GM12873 (cell line): ENCODE data around the gene FAM83C.

Experiments
- CTCF ChIP-seq: IDR thresholded peaks from 2 replicates; pipeline ENCODE4 v1.5.1; 2012; ENCODE audit warnings: low read depth, mild to moderate bottlenecking, moderate library complexity, low read length, control low read depth; ENCODE audit not compliant: insufficient read depth; ENCODE audit errors: missing control alignments

FAM83C gene

DNA sequence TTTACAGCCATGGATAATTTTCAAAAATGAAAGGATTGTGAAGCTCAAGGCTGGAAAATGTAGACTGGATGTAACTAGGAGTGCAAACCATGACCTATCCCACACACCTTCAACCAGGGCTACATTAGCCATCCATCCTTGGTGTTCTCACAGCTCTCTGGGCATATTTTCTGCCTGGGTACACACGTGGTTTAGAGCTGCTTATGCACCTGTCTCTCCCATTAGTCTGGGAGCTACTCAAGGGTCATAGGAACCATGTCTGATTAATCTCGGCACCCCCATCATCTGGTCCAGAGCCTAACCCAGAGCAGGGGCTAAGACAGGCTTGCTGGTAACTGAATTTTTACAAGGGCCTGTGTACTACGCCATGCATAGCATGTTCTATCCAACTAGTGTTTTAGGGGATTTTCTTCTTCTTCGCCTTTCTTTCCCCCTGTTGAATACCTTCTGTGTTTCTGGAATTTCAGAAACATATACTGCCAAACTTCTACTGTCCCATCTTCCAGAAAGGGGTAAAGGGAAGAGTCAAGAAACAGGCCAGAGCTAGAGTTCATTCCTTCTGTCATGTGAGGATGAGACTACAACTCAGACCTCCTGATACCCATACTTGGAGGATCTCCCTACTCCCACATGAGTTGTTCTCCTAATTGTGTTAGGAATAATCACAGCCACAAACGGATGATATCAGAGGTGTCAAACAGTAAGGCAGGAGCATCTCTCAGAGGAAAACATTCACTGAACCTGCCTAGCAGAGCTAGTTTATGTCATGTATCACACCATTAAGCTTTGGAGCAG, 25.4 kb upstream of the FAM83C start:
- TF ChIP-seq CTCF, result no peak

DNA sequence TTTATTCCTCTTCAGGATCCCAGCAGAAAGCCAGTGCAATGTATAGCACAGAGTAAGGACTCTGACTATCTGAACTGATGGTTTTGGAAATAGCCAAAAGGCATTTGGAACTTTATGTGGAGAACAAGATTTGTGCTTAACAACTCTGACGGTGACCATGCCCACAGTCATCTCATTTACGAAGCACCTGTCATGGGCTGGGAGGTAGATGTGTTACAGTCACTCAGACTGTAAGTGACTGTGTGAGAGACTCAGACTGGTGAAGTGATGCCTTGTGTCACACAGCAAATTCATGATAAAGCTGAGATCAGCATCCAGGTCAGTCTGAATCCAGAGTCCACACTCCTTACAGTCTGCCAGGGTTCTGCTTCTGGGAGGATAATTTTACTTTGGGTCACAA, 23.9 kb upstream of the FAM83C start:
- TF ChIP-seq CTCF, result no peak

- no peak for TF ChIP-seq CTCF
These were observed 22.8 kb upstream of the FAM83C start for GRCh38 chr20:35314816-35315631.

DNA sequence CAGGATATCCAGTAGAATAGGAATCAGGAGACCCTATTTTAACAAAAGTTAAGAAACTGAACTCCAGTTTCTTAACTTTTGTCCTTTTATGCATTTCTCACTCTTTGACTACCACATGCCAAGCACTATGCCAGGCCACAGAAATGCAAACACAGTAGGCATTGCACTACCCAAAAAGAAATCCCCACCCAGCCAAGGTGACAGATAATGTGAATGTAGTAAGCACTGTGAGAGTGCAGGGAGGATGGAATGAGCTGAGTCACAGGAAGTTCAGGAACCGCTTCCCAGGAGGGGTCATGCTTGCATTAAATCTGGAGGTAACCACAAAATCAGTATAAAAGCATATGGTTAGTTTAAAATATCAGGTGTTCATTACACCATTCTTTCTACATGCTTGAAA, 20.1 kb upstream of the FAM83C start:
- TF ChIP-seq CTCF, result no peak

DNA sequence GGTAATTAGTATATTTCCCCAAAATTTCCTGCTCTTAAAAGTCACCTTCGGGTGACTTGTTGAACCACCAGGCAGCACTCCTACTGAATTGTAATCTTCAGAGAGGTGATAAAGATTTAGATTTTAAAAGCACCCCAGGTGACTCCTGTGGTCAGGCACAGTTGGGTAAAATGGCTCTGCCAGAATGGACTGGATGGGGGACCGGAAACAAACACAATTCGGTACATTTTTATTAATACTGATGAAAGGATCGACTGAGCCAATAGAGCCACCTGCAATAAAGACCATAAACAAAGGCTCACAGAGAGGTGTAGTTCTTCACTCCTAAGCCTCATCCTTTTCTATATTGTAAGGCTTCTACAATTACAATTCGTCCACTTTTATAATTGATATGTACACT, 19.6 kb upstream of the FAM83C start:
- TF ChIP-seq CTCF, result no peak

- TF ChIP-seq CTCF, result no peak
These were observed 19.2 kb upstream of the FAM83C start for GRCh38 chr20:35311409-35311808.

DNA sequence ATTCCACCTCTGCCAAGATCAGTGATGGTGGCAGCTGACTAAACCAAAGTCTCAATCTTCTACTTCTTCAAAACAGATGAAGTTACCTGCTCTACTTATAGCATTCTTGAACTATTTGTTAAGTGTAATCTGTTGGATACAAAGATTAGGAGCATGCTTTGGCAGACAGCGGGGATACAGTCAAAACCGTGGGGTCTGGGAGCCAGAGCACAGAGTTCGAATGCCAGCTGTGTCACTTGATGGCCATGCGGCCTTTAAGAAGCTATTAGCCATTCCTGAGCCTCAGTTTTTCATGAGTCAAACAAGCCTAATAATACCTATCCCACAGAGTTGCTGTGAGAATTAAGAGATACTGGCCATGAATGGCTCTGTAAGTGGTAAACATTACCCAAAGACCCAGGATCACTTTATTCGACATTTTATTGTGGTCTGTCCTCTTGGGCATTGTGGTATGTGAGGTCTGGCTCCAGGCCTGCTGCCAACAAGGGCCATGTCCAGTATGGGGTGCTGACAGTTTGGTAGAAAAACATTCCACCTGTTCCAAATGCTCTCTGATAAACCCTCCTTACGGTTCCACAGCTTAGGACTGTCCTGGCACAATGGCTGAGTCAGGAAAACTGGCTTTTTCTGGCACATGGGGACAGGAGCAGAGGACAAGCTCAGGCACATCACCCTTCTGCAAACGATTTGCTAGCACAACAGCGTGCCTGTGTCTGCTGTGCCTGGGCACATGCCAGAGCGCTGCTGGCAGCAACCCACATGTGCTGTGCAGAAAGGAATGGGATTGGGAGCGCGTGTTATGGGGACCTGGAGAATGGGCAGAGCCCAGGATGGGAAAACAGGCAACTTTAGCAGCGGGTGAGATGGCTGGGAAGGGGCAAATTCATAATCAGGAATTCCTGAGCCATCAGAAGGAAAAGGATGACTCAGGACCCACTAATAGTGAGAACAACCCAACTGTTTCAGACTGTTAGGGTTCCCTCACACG, 15.7 kb upstream of the FAM83C start:
- no peak for TF ChIP-seq CTCF
